HEK293 (cell line): ENCODE data around the gene LRRC8B.

Experiments used
- CTCF ChIA-PET: fragments of 350-600 bp; formaldehyde crosslinking; extraction: SDS; loops from one replicate; lab custom pipeline; 2021; ENCODE audit warnings: antibody characterized with exemption; lab: Yijun Ruan, JAX
- POLR2A ChIA-PET: fragments of 300-600 bp; formaldehyde crosslinking; extraction: SDS; loops from one replicate; lab custom pipeline; 2020; ENCODE audit warnings: antibody characterized with exemption, inconsistent platforms; lab: Yijun Ruan, JAX
- H3K27ac ChIP-seq: fragments of 200-500 bp; sonication (Bioruptor generic); 2 replicates; pipeline ENCODE4 v1.5.1; 2014; ENCODE audit warnings: low read depth, low read length, control low read depth, inconsistent platforms; ENCODE audit errors: extremely low read depth
- H3K36me3 ChIP-seq, 2 experiments: fragments of 200-500 bp in 1 of 2; sonication (Bioruptor generic) in 1 of 2; 1 replicate in 1 of 2; 2 replicates in 1 of 2; pipeline ENCODE4 v1.5.1; 2014 to 2017; ENCODE audit warnings: inconsistent platforms in 2 of 2, low read length in 2 of 2; ENCODE audit not compliant: control insufficient read depth in 2 of 2, insufficient read depth in 1 of 2
- H3K4me1 ChIP-seq: fragments of 200-500 bp; sonication (Bioruptor generic); 2 replicates; pipeline ENCODE4 v1.5.1; 2014; ENCODE audit warnings: mild to moderate bottlenecking, low read length, inconsistent platforms; ENCODE audit not compliant: control insufficient read depth, insufficient read depth
- H3K4me3 ChIP-seq: 2 replicates; pipeline ENCODE4 v1.5.1; 2011; ENCODE audit warnings: low read depth, mild to moderate bottlenecking, control low read depth, low read length, moderate library complexity
- H3K9me3 ChIP-seq: fragments of 200-500 bp; sonication (Bioruptor generic); 2 replicates; pipeline ENCODE4 v1.5.1; 2014; ENCODE audit warnings: low read depth, low read length, inconsistent platforms; ENCODE audit not compliant: control insufficient read depth, insufficient read depth
- AEBP2 ChIP-seq: fragments of 450-650 bp; formaldehyde crosslinking; IDR thresholded peaks from 2 replicates; pipeline ENCODE4 v1.5.1; 2016; ENCODE audit warnings: missing biosample characterization, missing genetic modification characterization, borderline replicate concordance
- GLIS2 ChIP-seq: fragments of 450-650 bp; formaldehyde crosslinking; IDR thresholded peaks from 2 replicates; pipeline ENCODE4 v1.5.1; 2016; ENCODE audit warnings: missing biosample characterization, missing genetic modification characterization
- RBAK ChIP-seq: fragments of 450-650 bp; formaldehyde crosslinking; IDR thresholded peaks from 2 replicates; pipeline ENCODE4 v1.5.1; 2016; ENCODE audit warnings: missing biosample characterization, missing genetic modification characterization
- REST ChIP-seq: fragments of 450-650 bp; formaldehyde crosslinking; IDR thresholded peaks from 2 replicates; pipeline ENCODE4 v1.5.1; 2016; ENCODE audit warnings: missing biosample characterization, missing genetic modification characterization
- SP3 ChIP-seq: fragments of 450-650 bp; formaldehyde crosslinking; IDR thresholded peaks from 2 replicates; pipeline ENCODE4 v1.5.1; 2016; ENCODE audit warnings: missing biosample characterization, missing genetic modification characterization
- TSHZ1 ChIP-seq: fragments of 450-650 bp; formaldehyde crosslinking; IDR thresholded peaks from 2 replicates; pipeline ENCODE4 v1.5.1; 2016; ENCODE audit warnings: missing biosample characterization, missing genetic modification characterization, borderline replicate concordance
- WT1 ChIP-seq: fragments of 450-650 bp; formaldehyde crosslinking; IDR thresholded peaks from 2 replicates; pipeline ENCODE4 v1.5.1; 2016; ENCODE audit warnings: missing biosample characterization, missing genetic modification characterization
- ZBTB8A ChIP-seq: fragments of 450-650 bp; formaldehyde crosslinking; IDR thresholded peaks from 2 replicates; pipeline ENCODE4 v1.5.1; 2016; ENCODE audit warnings: missing biosample characterization, missing genetic modification characterization
- ZNF174 ChIP-seq: fragments of 450-650 bp; formaldehyde crosslinking; IDR thresholded peaks from 2 replicates; pipeline ENCODE4 v1.5.0; 2017; ENCODE audit warnings: missing biosample characterization, mild to moderate bottlenecking, missing genetic modification characterization
- ZNF239 ChIP-seq: fragments of 450-650 bp; formaldehyde crosslinking; IDR thresholded peaks from 2 replicates; pipeline ENCODE4 v1.5.1; 2016; ENCODE audit warnings: missing biosample characterization, missing genetic modification characterization
- ZNF26 ChIP-seq: fragments of 450-650 bp; formaldehyde crosslinking; IDR thresholded peaks from 2 replicates; pipeline ENCODE4 v1.5.1; 2016; ENCODE audit warnings: missing biosample characterization, missing genetic modification characterization
- ZNF488 ChIP-seq: fragments of 450-650 bp; formaldehyde crosslinking; IDR thresholded peaks from 2 replicates; pipeline ENCODE4 v1.5.1; 2016; ENCODE audit warnings: missing biosample characterization, missing genetic modification characterization
- ZNF571 ChIP-seq: fragments of 450-650 bp; formaldehyde crosslinking; IDR thresholded peaks from 2 replicates; pipeline ENCODE4 v1.5.0; 2017; ENCODE audit warnings: missing biosample characterization, missing genetic modification characterization
- ZNF585B ChIP-seq: fragments of 450-650 bp; formaldehyde crosslinking; IDR thresholded peaks from 2 replicates; pipeline ENCODE4 v1.5.1; 2016; ENCODE audit warnings: missing biosample characterization, missing genetic modification characterization
- ZNF701 ChIP-seq: fragments of 450-650 bp; formaldehyde crosslinking; IDR thresholded peaks from 2 replicates; pipeline ENCODE4 v1.5.1; 2016; ENCODE audit warnings: missing biosample characterization, missing genetic modification characterization

The LRRC8B gene

GRCh38 chr1:89538361-89538760 is 13.7 kb downstream of the LRRC8B start (continued):
- TF ChIP-seq REST (tag by site-specific recombination) (no peak), ZNF571 (tag by site-specific recombination) (no peak), WT1 (tag by site-specific recombination) (no peak), TSHZ1 (no peak), ZNF488 (tag by site-specific recombination) (no peak)

GRCh38 chr1:89539128-89539527 is 14.5 kb downstream of the LRRC8B start:
- no peak overlapping the region for H3K27ac ChIP-seq
- no peak overlapping the region for H3K4me3 ChIP-seq
- CTCF ChIA-PET: no interaction called here
- TF ChIP-seq ZNF174 (tag by site-specific recombination) (no peak), ZNF26 (tag by site-specific recombination) (no peak), SP3 (no peak), RBAK (tag by site-specific recombination) (no peak), ZBTB8A (tag by site-specific recombination) (no peak), ZNF585B (tag by site-specific recombination) (no peak), ZNF701 (no peak), ZNF239 (tag by site-specific recombination) (no peak), GLIS2 (tag by site-specific recombination) (no peak), AEBP2 (no peak)
- TF ChIP-seq, all 188 proteins: peak for 0
- no peaks in the 10 kb centered on the region for H3K4me1 ChIP-seq
- H3K36me3 ChIP-seq: no peaks in the 10 kb centered on the region
- H3K9me3 ChIP-seq: no peaks in the 10 kb centered on the region
- POLR2A ChIA-PET: no interaction called here
